WTC11 (cell line): Measurements from ENCODE around the gene NPAS3. TPM values are rescaled to one million over a fixed set of nuclear protein-coding genes. Genes with fewer than 3 reads are reported as not detected.

Source experiments
- ATAC-seq: fragments of 200-7000 bp; cut with Tn5 transposase; 2 replicates; pipeline ENCODE4 v1.10.0; 2021; ENCODE audit warnings: mild to moderate bottlenecking, moderate library complexity
- CTCF ChIA-PET: fragments of 300-600 bp; sonication (Branson Sonifier 250); formaldehyde crosslinking; loops from one replicate; lab custom pipeline; 2021; ENCODE audit warnings: antibody characterized with exemption; lab: Charles Lee
- POLR2A ChIA-PET: fragments of 350-600 bp; sonication (Branson Sonifier 250); formaldehyde crosslinking; loops from one replicate; lab custom pipeline; 2021; ENCODE audit warnings: antibody characterized with exemption; lab: Charles Lee
- DNase-seq: peaks from one replicate; pipeline ENCODE4 v3.0.0; 2021; ENCODE audit warnings: low spot score
- H3K27ac Mint-ChIP-seq: 2 replicates; pipeline ENCODE4 v1.8.0; 2021; ENCODE audit warnings: mixed read lengths
- H3K27me3 Mint-ChIP-seq: 2 replicates; pipeline ENCODE4 v1.8.0; 2021; ENCODE audit warnings: low read depth, mild to moderate bottlenecking, moderate library complexity, mixed read lengths
- H3K36me3 Mint-ChIP-seq: 2 replicates; pipeline ENCODE4 v1.8.0; 2021; ENCODE audit warnings: mixed read lengths
- H3K4me1 Mint-ChIP-seq: 2 replicates; pipeline ENCODE4 v1.8.0; 2022; ENCODE audit warnings: mixed read lengths
- H3K4me3 Mint-ChIP-seq: 2 replicates; pipeline ENCODE4 v1.8.0; 2021; ENCODE audit warnings: mild to moderate bottlenecking, moderate library complexity, mixed read lengths
- H3K9me3 Mint-ChIP-seq: 2 replicates; pipeline ENCODE4 v1.8.0; 2021; ENCODE audit warnings: mixed read lengths
- ATF2 ChIP-seq: sonication (generic); formaldehyde crosslinking; IDR thresholded peaks from 2 replicates; pipeline ENCODE4 v1.8.1; 2022; ENCODE audit warnings: low read depth, missing genetic modification reagents, borderline replicate concordance
- ATF6 ChIP-seq: sonication (generic); formaldehyde crosslinking; IDR thresholded peaks from 2 replicates; pipeline ENCODE4 v1.8.1; 2023; ENCODE audit warnings: mild to moderate bottlenecking, missing genetic modification reagents
- E2F1 ChIP-seq: sonication (generic); formaldehyde crosslinking; IDR thresholded peaks from 2 replicates; pipeline ENCODE4 v1.8.0; 2022; ENCODE audit warnings: mild to moderate bottlenecking, missing genetic modification reagents
- ETV6 ChIP-seq: sonication (generic); formaldehyde crosslinking; IDR thresholded peaks from 2 replicates; pipeline ENCODE4 v1.8.1; 2022; ENCODE audit warnings: mild to moderate bottlenecking, missing genetic modification reagents
- GTF2I ChIP-seq: fragments of 250-450 bp; sonication (Bioruptor Pico); conservative IDR thresholded peaks from 2 replicates; pipeline ENCODE4 v1.4.0; 2021; ENCODE audit warnings: mild to moderate bottlenecking
- JUN ChIP-seq: sonication (generic); formaldehyde crosslinking; IDR thresholded peaks from 2 replicates; pipeline ENCODE4 v1.8.0; 2023; ENCODE audit warnings: mild to moderate bottlenecking, missing genetic modification reagents
- KAT7 ChIP-seq: sonication (generic); formaldehyde crosslinking; IDR thresholded peaks from 2 replicates; pipeline ENCODE4 v1.8.1; 2023; ENCODE audit warnings: missing genetic modification reagents, mild to moderate bottlenecking, borderline replicate concordance
- MAX ChIP-seq: sonication (generic); formaldehyde crosslinking; IDR thresholded peaks from 2 replicates; pipeline ENCODE4 v1.8.0; 2022; ENCODE audit warnings: mild to moderate bottlenecking, missing genetic modification reagents
- MLX ChIP-seq: sonication (generic); formaldehyde crosslinking; IDR thresholded peaks from 2 replicates; pipeline ENCODE4 v1.8.1; 2023; ENCODE audit warnings: mild to moderate bottlenecking, missing genetic modification reagents, moderate library complexity
- NR2C2 ChIP-seq: sonication (generic); formaldehyde crosslinking; IDR thresholded peaks from 2 replicates; pipeline ENCODE4 v1.8.0; 2022; ENCODE audit warnings: mild to moderate bottlenecking, missing genetic modification reagents
- NR3C1 ChIP-seq: sonication (generic); formaldehyde crosslinking; conservative IDR thresholded peaks from 2 replicates; pipeline ENCODE4 v1.8.1; 2023; ENCODE audit warnings: low read depth, mild to moderate bottlenecking, missing genetic modification reagents
- OVOL2 ChIP-seq: fragments of 250-450 bp; sonication (Bioruptor Pico); IDR thresholded peaks from 2 replicates; pipeline ENCODE4 v1.9.0; 2021; ENCODE audit warnings: mild to moderate bottlenecking, borderline replicate concordance
- PREB ChIP-seq: sonication (generic); formaldehyde crosslinking; IDR thresholded peaks from 2 replicates; pipeline ENCODE4 v1.8.1; 2022; ENCODE audit warnings: mild to moderate bottlenecking, missing genetic modification reagents, moderate library complexity, borderline replicate concordance
- PRRX2 ChIP-seq: fragments of 250-450 bp; sonication (Bioruptor Pico); IDR thresholded peaks from 2 replicates; pipeline ENCODE4 v1.8.0; 2021; ENCODE audit warnings: mild to moderate bottlenecking
- TEAD4 ChIP-seq: sonication (generic); formaldehyde crosslinking; IDR thresholded peaks from 2 replicates; pipeline ENCODE4 v1.8.0; 2022; ENCODE audit warnings: mild to moderate bottlenecking, missing genetic modification reagents
- USF2 ChIP-seq: sonication (generic); formaldehyde crosslinking; IDR thresholded peaks from 2 replicates; pipeline ENCODE4 v1.8.1; 2023; ENCODE audit warnings: mild to moderate bottlenecking, missing genetic modification reagents, moderate library complexity
- ZMAT4 ChIP-seq: fragments of 250-450 bp; sonication (Bioruptor Pico); IDR thresholded peaks from 2 replicates; pipeline ENCODE4 v1.9.0; 2021; ENCODE audit warnings: mild to moderate bottlenecking
- ZNF219 ChIP-seq: sonication (generic); formaldehyde crosslinking; IDR thresholded peaks from 2 replicates; pipeline ENCODE4 v1.8.0; 2023; ENCODE audit warnings: missing genetic modification reagents, mild to moderate bottlenecking, borderline replicate concordance
- ZNF232 ChIP-seq: sonication (generic); formaldehyde crosslinking; IDR thresholded peaks from 2 replicates; pipeline ENCODE4 v1.8.0; 2022; ENCODE audit warnings: mild to moderate bottlenecking, missing genetic modification reagents
- ZNF317 ChIP-seq: sonication (generic); formaldehyde crosslinking; IDR thresholded peaks from 2 replicates; pipeline ENCODE4 v1.8.1; 2023; ENCODE audit warnings: low read depth, mild to moderate bottlenecking, moderate library complexity, missing genetic modification reagents, borderline replicate concordance
- ZNF423 ChIP-seq: fragments of 250-450 bp; sonication (Bioruptor Pico); IDR thresholded peaks from 2 replicates; pipeline ENCODE4 v2.1.2; 2022; ENCODE audit warnings: mild to moderate bottlenecking, moderate library complexity
- total RNA-seq: library from RNA; stranded (reverse); gene quantifications from 3 replicates; pipeline ENCODE4 v1.2.3, GENCODE V29; 2021

The NPAS3 gene
- total RNA-seq, 1 experiment from 2014 or later = 3.2 TPM

GRCh38 chr14:33452995-33453394, 514.3 kb downstream of the NPAS3 start:
- TF ChIP-seq JUN (CRISPR knock-in tag) = no peak
- peak; percentile 46; the same call in 1 of the 2 replicates for TF ChIP-seq ZNF423
- no peak for TF ChIP-seq ZMAT4 (CRISPR knock-in tag)
- no peak for TF ChIP-seq NR2C2 (CRISPR knock-in tag)
- TF ChIP-seq MAX (CRISPR knock-in tag) = no peak
- POLR2A ChIA-PET = no interaction called here
- ATAC-seq = peak; percentile 55
- Mint-ChIP-seq H3K36me3 (no peaks in the 10 kb centered on the region), H3K4me1 (peaks cover 52% of the 10 kb centered on the region), H3K27ac (no peak overlapping the region), H3K27me3 (no peaks in the 10 kb centered on the region), H3K9me3 (no peaks in the 10 kb centered on the region), H3K4me3 (no peak overlapping the region)
- CTCF ChIA-PET = interaction anchor here (0.7 kb wide), 1 partner anchor 16 kb away, joined by 3 read pairs; no protein-coding TSS in a partner anchor
- DNase-seq = no peak

GRCh38 chr14:33454022-33454595, 515.4 kb downstream of the NPAS3 start:
- Mint-ChIP-seq H3K36me3 (no peaks in the 10 kb centered on the region), H3K4me3 (no peak overlapping the region), H3K27ac (no peak overlapping the region), H3K4me1 (peaks cover 52% of the 10 kb centered on the region), H3K27me3 (no peaks in the 10 kb centered on the region), H3K9me3 (no peaks in the 10 kb centered on the region)
- DNase-seq = no peak
- ChIA-PET POLR2A (no interaction called here), CTCF (no interaction called here)
- no peak for ATAC-seq
- no peak for TF ChIP-seq KAT7 (CRISPR knock-in tag)
- TF ChIP-seq NR2C2 (CRISPR knock-in tag) = no peak
- no peak for TF ChIP-seq PREB (CRISPR knock-in tag)
- TF ChIP-seq MLX (CRISPR knock-in tag) = no peak
- no peak for TF ChIP-seq OVOL2 (CRISPR knock-in tag)
- no peak for TF ChIP-seq ATF6 (CRISPR knock-in tag)
- no peak for TF ChIP-seq E2F1 (CRISPR knock-in tag)
- no peak for TF ChIP-seq ZNF232 (CRISPR knock-in tag)
- TF ChIP-seq ETV6 (CRISPR knock-in tag) = no peak
- no peak for TF ChIP-seq GTF2I (CRISPR knock-in tag)
- TF ChIP-seq, all 79 proteins: peak for 0

- Mint-ChIP-seq H3K27me3 (no peaks in the 10 kb centered on the region), H3K27ac (no peak overlapping the region), H3K36me3 (no peaks in the 10 kb centered on the region)
- POLR2A ChIA-PET = no interaction called here
- CTCF ChIA-PET = no interaction called here
- TF ChIP-seq ZNF232 (CRISPR knock-in tag) (no peak), ATF2 (CRISPR knock-in tag) (no peak), ZNF219 (no peak), NR3C1 (no peak), PRRX2 (CRISPR knock-in tag) (no peak), TEAD4 (no peak), USF2 (CRISPR knock-in tag) (no peak), ZNF317 (no peak)
- TF ChIP-seq, all 79 proteins: peak for 0
- DNase-seq (no peak), ATAC-seq (no peak; the same call in 1 of the 2 replicates)
- Mint-ChIP-seq H3K9me3 (no peaks in the 10 kb centered on the region), H3K4me3 (no peak overlapping the region), H3K4me1 (peaks cover 52% of the 10 kb centered on the region)
Observed at GRCh38 chr14:33454707-33455106, 516.0 kb downstream of the NPAS3 start.
